ENCODE data around the gene INSC. TPM values are rescaled to one million over a fixed set of nuclear protein-coding genes. Genes with fewer than 3 reads are reported as not detected.

The INSC gene
- total and polyA plus RNA-seq, 2 of the 8 experiments (the other 6 are each of a cell fraction or from before 2014, with no cell fraction given) = 0.58 to 0.59 TPM

GRCh38 chr11:15293975-15294620, 179.4 kb downstream of the INSC start:
- FAIRE-seq = no peak

More at GRCh38 chr11:15293975-15294620, 179.4 kb downstream of the INSC start:
- Histone ChIP-seq H3K79me2 (ENCODE audit: control insufficient read depth in 1 of 2, insufficient read depth in 2 of 2, low read length in 2 of 2) (no peaks in the 10 kb centered on the region), H3K27me3 (replicated peaks in 1 of 4; ENCODE audit: control insufficient read depth in 3 of 4, extremely low read depth in 1 of 4, insufficient read depth in 3 of 4, low read length in 3 of 4) (no peaks in the 10 kb centered on the region), H3K18ac (ENCODE audit: extremely low read depth, low read length) (no peak overlapping the region), H2BK15ac (ENCODE audit: low read length) (no peak overlapping the region), H3K4me2 (ENCODE audit: insufficient read depth in 1 of 2, low read depth in 2 of 2, low read length in 2 of 2) (no peak overlapping the region), H3K4me1 (replicated peaks in 1 of 4; ENCODE audit: control insufficient read depth in 3 of 4, insufficient read depth in 4 of 4, low read length in 3 of 4) (peaks cover 0 to 4% (median 3%) of the 10 kb centered on the region in 4 experiments; a peak in 4 of 7 replicates), H2BK5ac (ENCODE audit: low read depth, low read length) (no peak overlapping the region), H3K56ac (replicated peaks; ENCODE audit: insufficient read length, low read depth, low read length) (no peak overlapping the region), H3K23ac (ENCODE audit: insufficient read length) (no peak overlapping the region), H3K36me3 (ENCODE audit: control insufficient read depth in 2 of 4, insufficient read depth in 4 of 4, low read length in 3 of 4) (no peaks in the 10 kb centered on the region), H3K4ac (replicated peaks; ENCODE audit: insufficient read length, low read depth, low read length) (no peak overlapping the region), H3K79me1 (ENCODE audit: low read depth, low read length) (no peaks in the 10 kb centered on the region), H3K4me3 (ENCODE audit: extremely low read depth in 1 of 4, insufficient read depth in 2 of 4, low read depth in 3 of 4, low read length in 4 of 4) (no peak overlapping the region), H4K8ac (ENCODE audit: extremely low read depth, insufficient read depth, low read length) (no peak overlapping the region), H4K5ac (ENCODE audit: insufficient read length, low read depth, low read length) (no peak overlapping the region), H2BK12ac (ENCODE audit: low read depth, low read length) (no peak overlapping the region), H3K27ac (ENCODE audit: low read depth, low read length) (no peak overlapping the region), H2BK20ac (ENCODE audit: low read length) (no peak overlapping the region), H4K20me1 (replicated peaks in 1 of 2; ENCODE audit: control insufficient read depth in 1 of 2, insufficient read depth in 2 of 2, low read length in 2 of 2) (no peaks in the 10 kb centered on the region), H3K23me2 (ENCODE audit: low read depth, low read length) (no peaks in the 10 kb centered on the region), H2AFZ (ENCODE audit: low read length) (no peak overlapping the region), H4K91ac (replicated peaks; ENCODE audit: insufficient read length, low read length) (no peak overlapping the region), H3K9ac (replicated peaks in 1 of 4; ENCODE audit: extremely low read depth in 1 of 4, low read depth in 3 of 4, low read length in 3 of 4) (no peak overlapping the region), H3K14ac (ENCODE audit: insufficient read length) (no peak overlapping the region), H3K9me3 (ENCODE audit: insufficient read depth in 2 of 2, low read depth in 1 of 2, low read length in 1 of 2) (no peaks in the 10 kb centered on the region), H2BK120ac (replicated peaks; ENCODE audit: low read depth, low read length) (no peak overlapping the region), H2AK5ac (ENCODE audit: low read depth, low read length) (no peak overlapping the region)
- WGBS, 2 experiments (ENCODE audit: extremely low coverage in 1 of 2, insufficient coverage in 1 of 2, insufficient read length in 1 of 2, insufficient replicate concordance in 2 of 2, low coverage in 1 of 2, low lambda C conversion rate in 2 of 2, missing lambda C conversion rate in 1 of 2) = 100% methylated on average over 1 of the region's 1 CpG; no CpG with 5 or more reads in 1 of the 2 experiments
- no peak for DNase-seq (ENCODE audit: low read depth in 1 of 2, low spot score in 2 of 2)
- no peak for TF ChIP-seq SRF (IDR thresholded peaks at IDR 0.05; ENCODE audit: low read depth, low read length)
- TF ChIP-seq TCF12 (IDR thresholded peaks at IDR 0.05; ENCODE audit: low read depth, low read length) = no peak
- TF ChIP-seq SAP30 (IDR thresholded peaks at IDR 0.05; ENCODE audit: insufficient read depth, insufficient replicate concordance, low read length) = no peak
- no peak for TF ChIP-seq RNF2 (IDR thresholded peaks at IDR 0.05; ENCODE audit: borderline replicate concordance, low read depth, low read length, missing control alignments, poor library complexity, severe bottlenecking)
- no peak for TF ChIP-seq NANOG (IDR thresholded peaks at IDR 0.05; ENCODE audit: insufficient read depth, low read depth, low read length, poor library complexity, severe bottlenecking)
- TF ChIP-seq EZH2 (IDR thresholded peaks at IDR 0.05; ENCODE audit: low read depth, low read length, severe bottlenecking) = no peak
- TF ChIP-seq CREB1 (IDR thresholded peaks at IDR 0.05) = no peak
- no peak for TF ChIP-seq RBBP5 (IDR thresholded peaks at IDR 0.05; ENCODE audit: borderline replicate concordance, low read depth, low read length)
- TF ChIP-seq GABPA (IDR thresholded peaks at IDR 0.05; ENCODE audit: borderline replicate concordance, insufficient read depth, low read length) = no peak
- POLR2A ChIA-PET (ENCODE audit: partially characterized antibody) = no interaction called here
- CTCF ChIA-PET (ENCODE audit: partially characterized antibody) = interaction anchor here (1.0 to 1.1 kb wide), 2 partner anchors 33 to 136 kb away, joined by 3 to 5 read pairs; no protein-coding TSS in a partner anchor
